CD4-positive, alpha-beta T cell treated with Interleukin-1 beta for 1 hour (primary cell): ENCODE measurements around the gene RAPGEF4.
"Not testable (repeated sequence)": the region's sequence is repeated elsewhere in the genome, so short reads cannot be mapped to it uniquely, and the experiment has no call there.

Source experiments
- DNase-seq, 2 donors: peaks; one replicate each; pipeline ENCODE4 v3.0.0-alpha.2; 2020 to 2022

RAPGEF4 gene

GRCh38 chr2:172730411-172730810 lies 5.2 kb upstream of the RAPGEF4 start:
- DNase-seq: no peak

GRCh38 chr2:172734711-172735581 lies 699 bp upstream of the RAPGEF4 start:
- no peak for DNase-seq

- no peak for DNase-seq
Observed at GRCh38 chr2:172736424-172737174, 954 bp downstream of the RAPGEF4 start.

- no peak for DNase-seq
Observed at GRCh38 chr2:172739661-172740266, 4.1 kb downstream of the RAPGEF4 start.

GRCh38 chr2:172740856-172741255 lies 5.2 kb downstream of the RAPGEF4 start:
- DNase-seq: no peak

- no peak for DNase-seq
Observed at GRCh38 chr2:172742931-172743540, 7.4 kb downstream of the RAPGEF4 start.

GRCh38 chr2:172743898-172744297 lies 8.3 kb downstream of the RAPGEF4 start:
- no peak for DNase-seq

GRCh38 chr2:172745636-172746035 lies 10.0 kb downstream of the RAPGEF4 start:
- no peak for DNase-seq

- not testable (repeated sequence) for DNase-seq
Observed at GRCh38 chr2:172748543-172748942, 12.9 kb downstream of the RAPGEF4 start.

- DNase-seq: no peak
Observed at GRCh38 chr2:172749388-172749787, 13.7 kb downstream of the RAPGEF4 start.

GRCh38 chr2:172751564-172751963 lies 15.9 kb downstream of the RAPGEF4 start:
- DNase-seq: no peak

GRCh38 chr2:172753610-172754009 lies 18.0 kb downstream of the RAPGEF4 start:
- no peak for DNase-seq

GRCh38 chr2:172759441-172759840 lies 23.8 kb downstream of the RAPGEF4 start:
- no peak for DNase-seq

GRCh38 chr2:172761306-172761705 lies 25.7 kb downstream of the RAPGEF4 start:
- DNase-seq: no peak

GRCh38 chr2:172762574-172762973 lies 26.9 kb downstream of the RAPGEF4 start:
- no peak for DNase-seq

- DNase-seq: no peak
Observed at GRCh38 chr2:172763079-172763478, 27.4 kb downstream of the RAPGEF4 start.

- DNase-seq: no peak
Observed at GRCh38 chr2:172765662-172766061, 30.0 kb downstream of the RAPGEF4 start.

- DNase-seq: no peak
Observed at GRCh38 chr2:172768401-172768800, 32.8 kb downstream of the RAPGEF4 start.

GRCh38 chr2:172769879-172770278 lies 34.2 kb downstream of the RAPGEF4 start:
- DNase-seq: no peak

GRCh38 chr2:172770887-172771286 lies 35.2 kb downstream of the RAPGEF4 start:
- no peak for DNase-seq

GRCh38 chr2:172772633-172773032 lies 37.0 kb downstream of the RAPGEF4 start:
- DNase-seq: no peak

- no peak for DNase-seq
Observed at GRCh38 chr2:172774302-172774701, 38.7 kb downstream of the RAPGEF4 start.

- no peak for DNase-seq
Observed at GRCh38 chr2:172775319-172775718, 39.7 kb downstream of the RAPGEF4 start.
